ENCODE results near the gene MIDN. TPM values are rescaled to one million over a fixed set of nuclear protein-coding genes. Genes with fewer than 3 reads are reported as not detected.

Gene MIDN
- total RNA-seq, 2 experiments from 2014 or later = 46.5 to 47.9 TPM

DNA sequence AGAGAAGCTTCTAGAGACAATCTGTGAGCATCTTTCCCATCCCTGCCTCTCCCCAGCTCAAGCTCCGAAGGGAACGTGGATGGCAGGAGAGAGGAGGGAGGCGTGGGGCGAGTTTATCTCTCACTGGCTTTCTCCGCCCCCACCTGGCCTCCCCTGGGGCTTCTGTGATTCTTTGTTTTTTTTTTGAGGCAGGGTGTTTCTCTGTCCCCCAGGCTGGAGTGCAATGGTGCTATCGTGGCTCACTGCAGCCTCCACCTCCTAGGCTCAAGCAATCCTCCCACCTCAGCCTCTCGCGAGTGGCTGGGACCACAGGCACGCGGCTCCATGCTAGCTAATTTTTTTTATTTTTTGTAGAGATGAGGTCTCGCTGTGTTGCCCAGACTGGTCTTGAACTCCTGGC is 60.3 kb downstream of the MIDN start:
- ChIA-PET CTCF (interaction anchor here (0.6 kb wide), 1 partner anchor 311 kb away, joined by 3 read pairs; no protein-coding TSS in a partner anchor), POLR2A (no interaction called here)

More for the DNA sequence above, 60.3 kb downstream of the MIDN start:
- Mint-ChIP-seq H3K27ac (no peak overlapping the region), H3K27me3 (no peaks in the 10 kb centered on the region), H3K4me3 (no peak overlapping the region), H3K36me3 (ENCODE audit: low read depth) (no peaks in the 10 kb centered on the region), H3K9me3 (ENCODE audit: low read depth) (no peaks in the 10 kb centered on the region), H3K4me1 (no peaks in the 10 kb centered on the region)
- intact Hi-C loops (cut with DNase I, micrococcal nuclease) = no loop called here
- ATAC-seq = no peak
- DNase-seq = no peak

Other genes with a start within 250 kb of the MIDN start
- gene GRIN3B, start 248.2 kb upstream of the MIDN start, total RNA-seq = under 1 TPM in 1 of 2 experiments, not detected in 1; 0.09 TPM
- 100 to 1,000 TPM; 106 to 128 TPM for gene TMEM259, start 227.5 kb upstream of the MIDN start, total RNA-seq
- not detected for gene RNU6-2, start 227.1 kb upstream of the MIDN start, total RNA-seq
- gene CNN2, start 222.0 kb upstream of the MIDN start, total RNA-seq = 100 to 1,000 TPM; 108 to 130 TPM
- gene ABCA7, start 208.5 kb upstream of the MIDN start, total RNA-seq = 10 to 100 TPM; 14.4 to 16.9 TPM
- gene ARHGAP45, start 181.4 kb upstream of the MIDN start, total RNA-seq = 100 to 1,000 TPM; 107 to 137 TPM
- gene POLR2E, start 153.2 kb upstream of the MIDN start, total RNA-seq = 100 to 1,000 TPM; 171 to 229 TPM
- 100 to 1,000 TPM; 192 to 218 TPM for gene GPX4, start 144.6 kb upstream of the MIDN start, total RNA-seq
- 100 to 1,000 TPM; 108 to 113 TPM for gene SBNO2, start 74.3 kb upstream of the MIDN start, total RNA-seq
- gene STK11, start 42.8 kb upstream of the MIDN start, total RNA-seq = 10 to 100 TPM; 49.2 to 61.5 TPM
- gene CBARP, start 10.6 kb upstream of the MIDN start, total RNA-seq = 1 to 10 TPM in 1 of 2 experiments, under 1 TPM in 1; 0.82 to 1.1 TPM
- 100 to 1,000 TPM; 161 to 180 TPM for gene ATP5F1D, start 6.8 kb upstream of the MIDN start, total RNA-seq
- 100 to 1,000 TPM; 123 to 188 TPM for gene CIRBP, start 20.7 kb downstream of the MIDN start, total RNA-seq
- 10 to 100 TPM; 75.3 to 88.3 TPM for gene FAM174C, start 26.9 kb downstream of the MIDN start, total RNA-seq
- gene EFNA2, start 37.3 kb downstream of the MIDN start, total RNA-seq = not detected
- 100 to 1,000 TPM in 1 of 2 experiments, 10 to 100 TPM in 1; 93.4 to 113 TPM for gene NDUFS7, start 135.3 kb downstream of the MIDN start, total RNA-seq
- gene GAMT, start 153.0 kb downstream of the MIDN start, total RNA-seq = 10 to 100 TPM; 30.4 to 31.5 TPM
- 100 to 1,000 TPM; 248 to 347 TPM for gene DAZAP1, start 159.0 kb downstream of the MIDN start, total RNA-seq
- 1,000 to 10,000 TPM; 1,716 to 1,858 TPM for gene RPS15, start 189.8 kb downstream of the MIDN start, total RNA-seq
- under 1 TPM; 0.09 to 0.14 TPM for gene APC2, start 201.5 kb downstream of the MIDN start, total RNA-seq
- 10 to 100 TPM; 19.9 to 26.9 TPM for gene C19orf25, start 230.6 kb downstream of the MIDN start, total RNA-seq
- gene PCSK4, start 241.8 kb downstream of the MIDN start, total RNA-seq = 1 to 10 TPM; 1.8 to 3.9 TPM
- gene REEP6, start 242.6 kb downstream of the MIDN start, total RNA-seq = 1 to 10 TPM; 2.1 to 2.7 TPM